ENCODE data around the gene ABHD12.
"Not testable (repeated sequence)": the region's sequence is repeated elsewhere in the genome, so short reads cannot be mapped to it uniquely, and the experiment has no call there.

The ABHD12 gene

GRCh38 chr20:25321991-25322390 lies 68.6 kb downstream of the ABHD12 start:
- DNase-seq (ENCODE audit: low read depth in 2 of 2), result no peak

GRCh38 chr20:25321262-25321831 lies 69.3 kb downstream of the ABHD12 start:
- DNase-seq (ENCODE audit: low read depth in 2 of 2), result no peak

GRCh38 chr20:25320035-25320800 lies 70.4 kb downstream of the ABHD12 start:
- DNase-seq (ENCODE audit: low read depth in 2 of 2), result no peak

- no peak for DNase-seq (ENCODE audit: low read depth in 2 of 2)
Observed at GRCh38 chr20:25319241-25320034, 71.2 kb downstream of the ABHD12 start.

DNA sequence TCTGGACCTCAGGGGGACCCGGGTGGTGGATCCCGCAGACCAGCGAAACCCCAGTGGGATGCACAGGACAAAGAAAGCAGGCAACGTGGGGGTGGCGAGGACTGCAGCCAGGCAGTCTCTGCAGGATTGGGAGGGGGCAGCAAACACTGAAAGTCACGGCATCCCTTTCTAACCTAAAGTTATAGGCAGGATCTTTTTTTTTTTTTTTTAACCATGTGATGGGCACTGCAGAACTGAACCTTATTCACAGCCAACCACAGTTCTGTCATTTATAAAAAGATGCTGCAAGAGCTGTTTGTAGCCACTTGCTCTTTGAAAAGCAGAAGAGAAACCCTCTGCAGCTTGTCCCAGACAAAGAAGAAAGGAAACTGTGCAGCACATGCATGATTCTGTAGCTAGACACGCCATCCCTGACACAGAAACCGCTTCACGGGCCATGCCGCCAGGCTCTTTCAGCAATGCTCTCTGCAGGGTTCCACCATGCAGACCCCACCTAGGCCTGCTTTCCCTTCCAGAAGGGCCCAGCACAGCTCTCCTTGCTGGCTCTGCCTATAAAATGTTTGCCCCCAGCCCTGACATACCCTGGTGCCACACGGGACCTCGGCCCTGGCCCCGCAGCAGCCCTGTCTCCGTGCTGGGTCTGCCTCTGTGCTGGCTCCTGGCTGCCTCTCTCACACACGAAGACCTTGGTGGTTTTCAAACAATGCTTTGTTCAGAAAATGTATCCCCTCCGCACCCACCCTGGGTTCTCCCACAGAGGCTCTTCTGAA lies 72.0 kb downstream of the ABHD12 start:
- DNase-seq (ENCODE audit: low read depth in 2 of 2), result no peak

- DNase-seq (ENCODE audit: low read depth in 2 of 2), result no peak
Observed at GRCh38 chr20:25317351-25318075, 73.1 kb downstream of the ABHD12 start.

DNA sequence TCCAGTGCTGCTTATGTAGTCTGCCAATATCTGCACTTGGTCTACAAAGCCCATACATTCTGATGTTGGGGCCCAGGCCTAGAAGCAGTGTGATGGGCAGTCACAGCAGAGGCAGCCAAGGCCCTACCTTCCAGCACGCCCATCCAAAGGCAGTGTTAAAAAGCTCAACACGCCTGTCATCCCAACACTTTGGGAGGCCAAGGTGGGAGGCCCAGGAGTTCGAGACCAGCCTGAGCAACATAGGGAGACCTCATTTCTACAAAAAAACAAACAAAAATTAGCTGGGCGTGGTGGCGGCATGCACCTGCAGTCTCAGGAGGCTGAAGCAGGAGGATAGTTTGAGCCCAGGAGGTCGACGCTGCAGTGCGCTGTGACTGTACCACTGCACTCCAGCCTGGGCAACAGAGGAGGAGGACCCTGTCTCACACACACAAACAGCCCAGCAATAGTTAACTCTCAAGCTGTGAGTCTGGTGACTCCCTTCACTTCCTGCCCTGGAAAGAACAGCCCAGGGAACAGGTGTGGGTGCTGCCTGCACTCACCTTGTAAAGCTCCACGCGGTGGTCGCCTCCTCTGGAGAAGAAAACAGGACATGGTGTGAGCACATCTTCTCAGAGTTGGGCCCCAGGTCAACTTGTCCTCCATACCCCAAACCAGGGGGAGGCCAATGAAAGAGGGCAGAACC lies 74.0 kb downstream of the ABHD12 start:
- DNase-seq (ENCODE audit: low read depth in 2 of 2), result no peak

GRCh38 chr20:25315418-25316210 lies 75.0 kb downstream of the ABHD12 start:
- no peak for DNase-seq (ENCODE audit: low read depth in 2 of 2)

GRCh38 chr20:25314497-25315417 lies 75.9 kb downstream of the ABHD12 start:
- DNase-seq (ENCODE audit: low read depth in 2 of 2), result no peak

DNA sequence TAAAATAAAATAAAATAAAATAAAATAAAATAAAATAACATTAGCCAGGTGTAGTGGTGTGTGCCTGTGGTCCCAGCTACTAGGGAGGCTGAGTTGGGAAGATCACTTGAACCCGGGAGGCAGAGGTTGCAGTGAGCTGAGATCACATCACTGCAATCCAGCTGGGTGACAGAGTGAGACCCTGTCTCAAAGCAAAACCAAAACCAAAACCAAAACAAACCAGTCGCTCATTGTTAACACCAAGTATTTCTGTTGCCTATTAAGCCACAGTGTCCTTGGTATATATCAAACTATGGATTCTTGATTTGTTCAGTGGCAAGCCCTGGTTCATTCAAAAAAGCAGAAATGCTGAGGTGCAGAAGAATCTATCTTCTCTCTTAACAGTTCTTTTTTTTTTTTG lies 77.0 kb downstream of the ABHD12 start:
- no peak for DNase-seq (ENCODE audit: low read depth in 2 of 2)

- DNase-seq (ENCODE audit: low read depth in 2 of 2), result not testable (repeated sequence)
Observed at GRCh38 chr20:25312716-25313115, 77.9 kb downstream of the ABHD12 start.

GRCh38 chr20:25310921-25311728 lies 79.5 kb downstream of the ABHD12 start:
- no peak for DNase-seq (ENCODE audit: low read depth in 2 of 2)

- peak; percentile 21 to 43 for DNase-seq (ENCODE audit: low read depth in 2 of 2)
Observed at GRCh38 chr20:25310268-25310920, 80.2 kb downstream of the ABHD12 start.

GRCh38 chr20:25309395-25310267 lies 81.0 kb downstream of the ABHD12 start:
- DNase-seq (ENCODE audit: low read depth in 2 of 2), result no peak

- no peak for DNase-seq (ENCODE audit: low read depth in 2 of 2)
Observed at GRCh38 chr20:25308671-25309394, 81.8 kb downstream of the ABHD12 start.

DNA sequence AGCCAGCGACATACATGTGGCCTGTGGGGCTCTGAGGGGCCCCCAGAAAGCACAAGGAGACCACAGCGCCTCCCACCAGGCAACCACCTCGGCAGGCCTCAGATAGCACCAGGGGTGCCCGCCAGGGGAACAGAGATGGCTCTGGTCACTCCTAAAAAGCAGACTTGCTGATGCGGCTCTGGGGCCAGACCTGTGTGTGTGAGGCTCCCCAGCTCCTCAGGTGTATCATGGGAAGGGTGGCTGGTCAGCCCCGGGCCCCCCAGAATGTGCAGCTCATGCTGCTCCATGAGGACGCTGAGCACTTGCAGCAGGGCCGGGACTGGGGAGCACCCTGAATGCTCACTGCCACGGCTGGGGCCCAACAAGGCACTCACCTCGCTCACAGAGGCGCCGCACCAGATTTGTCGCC lies 82.5 kb downstream of the ABHD12 start:
- DNase-seq (ENCODE audit: low read depth in 2 of 2), result no peak

All from stimulated activated CD4-positive, alpha-beta T cell treated with anti-CD3 and anti-CD28 coated beads, Interleukin-4, amount 100 ng/mL, for 48 hours (primary cell).